ENCODE data around the gene B4GALNT4.

DNA sequence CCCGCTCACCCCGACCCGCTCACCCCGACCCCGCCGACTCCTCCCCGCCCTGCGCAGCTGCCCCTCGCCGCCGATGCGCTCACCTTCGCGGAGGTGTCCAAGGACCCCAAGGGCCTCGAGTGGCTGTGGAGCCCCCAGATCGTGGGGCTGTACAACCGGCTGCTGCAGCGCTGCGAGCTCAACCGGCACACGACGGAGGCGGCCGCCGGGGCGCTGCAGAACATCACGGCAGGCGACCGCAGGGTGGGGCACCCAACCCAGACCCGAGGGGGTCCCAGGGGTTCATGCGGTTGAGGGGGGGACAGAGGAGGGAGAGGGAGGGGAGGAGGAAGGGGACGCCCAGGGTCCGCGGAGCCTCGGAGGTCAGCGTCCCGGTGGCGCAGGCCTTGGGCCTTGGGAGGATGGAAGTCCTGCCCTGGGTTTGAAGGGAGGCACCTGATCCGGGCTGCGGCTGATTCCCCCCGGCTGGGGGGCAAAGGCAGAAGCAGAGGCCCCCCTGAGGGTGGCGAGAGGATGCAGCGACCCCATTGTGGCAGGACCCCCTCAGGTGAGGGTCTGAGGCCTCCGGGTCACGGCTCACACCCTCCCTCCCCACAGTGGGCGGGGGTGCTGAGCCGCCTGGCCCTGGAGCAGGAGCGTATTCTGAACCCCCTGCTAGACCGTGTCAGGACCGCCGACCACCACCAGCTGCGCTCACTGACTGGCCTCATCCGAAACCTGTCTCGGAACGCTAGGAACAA lies 33.9 kb downstream of the B4GALNT4 start:
- TF ChIP-seq, protein P1, sequence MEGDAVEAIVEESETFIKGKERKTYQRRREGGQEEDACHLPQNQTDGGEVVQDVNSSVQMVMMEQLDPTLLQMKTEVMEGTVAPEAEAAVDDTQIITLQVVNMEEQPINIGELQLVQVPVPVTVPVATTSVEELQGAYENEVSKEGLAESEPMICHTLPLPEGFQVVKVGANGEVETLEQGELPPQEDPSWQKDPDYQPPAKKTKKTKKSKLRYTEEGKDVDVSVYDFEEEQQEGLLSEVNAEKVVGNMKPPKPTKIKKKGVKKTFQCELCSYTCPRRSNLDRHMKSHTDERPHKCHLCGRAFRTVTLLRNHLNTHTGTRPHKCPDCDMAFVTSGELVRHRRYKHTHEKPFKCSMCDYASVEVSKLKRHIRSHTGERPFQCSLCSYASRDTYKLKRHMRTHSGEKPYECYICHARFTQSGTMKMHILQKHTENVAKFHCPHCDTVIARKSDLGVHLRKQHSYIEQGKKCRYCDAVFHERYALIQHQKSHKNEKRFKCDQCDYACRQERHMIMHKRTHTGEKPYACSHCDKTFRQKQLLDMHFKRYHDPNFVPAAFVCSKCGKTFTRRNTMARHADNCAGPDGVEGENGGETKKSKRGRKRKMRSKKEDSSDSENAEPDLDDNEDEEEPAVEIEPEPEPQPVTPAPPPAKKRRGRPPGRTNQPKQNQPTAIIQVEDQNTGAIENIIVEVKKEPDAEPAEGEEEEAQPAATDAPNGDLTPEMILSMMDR (IDR thresholded peaks at IDR 0.05), result no peak
- no peak for TF ChIP-seq GABPB1 (CRISPR knock-in tag; IDR thresholded peaks at IDR 0.05)
- no peak for TF ChIP-seq FOXK1 (CRISPR knock-in tag; IDR thresholded peaks at IDR 0.05)
- no peak for TF ChIP-seq TEAD4 (CRISPR knock-in tag; IDR thresholded peaks at IDR 0.05)
- no peak for TF ChIP-seq ESRRA (CRISPR knock-in tag; IDR thresholded peaks at IDR 0.05; ENCODE audit: borderline replicate concordance)
- TF ChIP-seq FOXJ3 (CRISPR knock-in tag; IDR thresholded peaks at IDR 0.05; ENCODE audit: borderline replicate concordance), result no peak
- TF ChIP-seq, protein P2, sequence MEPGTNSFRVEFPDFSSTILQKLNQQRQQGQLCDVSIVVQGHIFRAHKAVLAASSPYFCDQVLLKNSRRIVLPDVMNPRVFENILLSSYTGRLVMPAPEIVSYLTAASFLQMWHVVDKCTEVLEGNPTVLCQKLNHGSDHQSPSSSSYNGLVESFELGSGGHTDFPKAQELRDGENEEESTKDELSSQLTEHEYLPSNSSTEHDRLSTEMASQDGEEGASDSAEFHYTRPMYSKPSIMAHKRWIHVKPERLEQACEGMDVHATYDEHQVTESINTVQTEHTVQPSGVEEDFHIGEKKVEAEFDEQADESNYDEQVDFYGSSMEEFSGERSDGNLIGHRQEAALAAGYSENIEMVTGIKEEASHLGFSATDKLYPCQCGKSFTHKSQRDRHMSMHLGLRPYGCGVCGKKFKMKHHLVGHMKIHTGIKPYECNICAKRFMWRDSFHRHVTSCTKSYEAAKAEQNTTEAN (CRISPR knock-in tag; IDR thresholded peaks at IDR 0.05), result no peak
- TF ChIP-seq, protein P3, sequence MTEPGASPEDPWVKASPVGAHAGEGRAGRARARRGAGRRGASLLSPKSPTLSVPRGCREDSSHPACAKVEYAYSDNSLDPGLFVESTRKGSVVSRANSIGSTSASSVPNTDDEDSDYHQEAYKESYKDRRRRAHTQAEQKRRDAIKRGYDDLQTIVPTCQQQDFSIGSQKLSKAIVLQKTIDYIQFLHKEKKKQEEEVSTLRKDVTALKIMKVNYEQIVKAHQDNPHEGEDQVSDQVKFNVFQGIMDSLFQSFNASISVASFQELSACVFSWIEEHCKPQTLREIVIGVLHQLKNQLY (CRISPR knock-in tag; IDR thresholded peaks at IDR 0.05), result no peak
- TF ChIP-seq NR2C2 (CRISPR knock-in tag; IDR thresholded peaks at IDR 0.05), result no peak
- TF ChIP-seq, protein P4, sequence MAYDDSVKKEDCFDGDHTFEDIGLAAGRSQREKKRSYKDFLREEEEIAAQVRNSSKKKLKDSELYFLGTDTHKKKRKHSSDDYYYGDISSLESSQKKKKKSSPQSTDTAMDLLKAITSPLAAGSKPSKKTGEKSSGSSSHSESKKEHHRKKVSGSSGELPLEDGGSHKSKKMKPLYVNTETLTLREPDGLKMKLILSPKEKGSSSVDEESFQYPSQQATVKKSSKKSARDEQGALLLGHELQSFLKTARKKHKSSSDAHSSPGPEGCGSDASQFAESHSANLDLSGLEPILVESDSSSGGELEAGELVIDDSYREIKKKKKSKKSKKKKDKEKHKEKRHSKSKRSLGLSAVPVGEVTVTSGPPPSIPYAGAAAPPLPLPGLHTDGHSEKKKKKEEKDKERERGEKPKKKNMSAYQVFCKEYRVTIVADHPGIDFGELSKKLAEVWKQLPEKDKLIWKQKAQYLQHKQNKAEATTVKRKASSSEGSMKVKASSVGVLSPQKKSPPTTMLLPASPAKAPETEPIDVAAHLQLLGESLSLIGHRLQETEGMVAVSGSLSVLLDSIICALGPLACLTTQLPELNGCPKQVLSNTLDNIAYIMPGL (CRISPR knock-in tag; IDR thresholded peaks at IDR 0.05), result no peak
- TF ChIP-seq, protein P5, sequence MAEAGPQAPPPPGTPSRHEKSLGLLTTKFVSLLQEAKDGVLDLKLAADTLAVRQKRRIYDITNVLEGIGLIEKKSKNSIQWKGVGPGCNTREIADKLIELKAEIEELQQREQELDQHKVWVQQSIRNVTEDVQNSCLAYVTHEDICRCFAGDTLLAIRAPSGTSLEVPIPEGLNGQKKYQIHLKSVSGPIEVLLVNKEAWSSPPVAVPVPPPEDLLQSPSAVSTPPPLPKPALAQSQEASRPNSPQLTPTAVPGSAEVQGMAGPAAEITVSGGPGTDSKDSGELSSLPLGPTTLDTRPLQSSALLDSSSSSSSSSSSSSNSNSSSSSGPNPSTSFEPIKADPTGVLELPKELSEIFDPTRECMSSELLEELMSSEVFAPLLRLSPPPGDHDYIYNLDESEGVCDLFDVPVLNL (CRISPR knock-in tag; IDR thresholded peaks at IDR 0.05; ENCODE audit: borderline replicate concordance, low read depth), result no peak
- TF ChIP-seq TCF7 (CRISPR knock-in tag; IDR thresholded peaks at IDR 0.05; ENCODE audit: low read depth), result no peak
- TF ChIP-seq, protein P6, sequence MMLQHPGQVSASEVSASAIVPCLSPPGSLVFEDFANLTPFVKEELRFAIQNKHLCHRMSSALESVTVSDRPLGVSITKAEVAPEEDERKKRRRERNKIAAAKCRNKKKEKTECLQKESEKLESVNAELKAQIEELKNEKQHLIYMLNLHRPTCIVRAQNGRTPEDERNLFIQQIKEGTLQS (CRISPR knock-in tag; conservative IDR thresholded peaks at IDR 0.05), result no peak
- TF ChIP-seq, protein P7, sequence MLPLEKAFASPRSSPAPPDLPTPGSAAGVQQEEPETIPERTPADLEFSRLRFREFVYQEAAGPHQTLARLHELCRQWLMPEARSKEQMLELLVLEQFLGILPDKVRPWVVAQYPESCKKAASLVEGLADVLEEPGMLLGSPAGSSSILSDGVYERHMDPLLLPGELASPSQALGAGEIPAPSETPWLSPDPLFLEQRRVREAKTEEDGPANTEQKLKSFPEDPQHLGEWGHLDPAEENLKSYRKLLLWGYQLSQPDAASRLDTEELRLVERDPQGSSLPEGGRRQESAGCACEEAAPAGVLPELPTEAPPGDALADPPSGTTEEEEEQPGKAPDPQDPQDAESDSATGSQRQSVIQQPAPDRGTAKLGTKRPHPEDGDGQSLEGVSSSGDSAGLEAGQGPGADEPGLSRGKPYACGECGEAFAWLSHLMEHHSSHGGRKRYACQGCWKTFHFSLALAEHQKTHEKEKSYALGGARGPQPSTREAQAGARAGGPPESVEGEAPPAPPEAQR (CRISPR knock-in tag; IDR thresholded peaks at IDR 0.05), result no peak

Measured in WTC11 (cell line).